Measurements from ENCODE around the gene HNRNPCL1.
"Not testable (repeated sequence)": the region's sequence is repeated elsewhere in the genome, so short reads cannot be mapped to it uniquely, and the experiment has no call there.

HNRNPCL1 gene

GRCh38 chr1:12848620-12849019, at the start of gene HNRNPCL1:
TSS of gene HNRNPCL1 (minus strand) at chr1:12848720. CDS start at chr1:12848289, 431 bp downstream.
- DNase-seq (ENCODE audit: low read depth); in situ Hi-C loops (cut with HindIII; ENCODE audit: low sequenced_read_pairs); H3K4me3 ChIP-seq (ENCODE audit: low read depth, low read length): not testable (repeated sequence)

DNA sequence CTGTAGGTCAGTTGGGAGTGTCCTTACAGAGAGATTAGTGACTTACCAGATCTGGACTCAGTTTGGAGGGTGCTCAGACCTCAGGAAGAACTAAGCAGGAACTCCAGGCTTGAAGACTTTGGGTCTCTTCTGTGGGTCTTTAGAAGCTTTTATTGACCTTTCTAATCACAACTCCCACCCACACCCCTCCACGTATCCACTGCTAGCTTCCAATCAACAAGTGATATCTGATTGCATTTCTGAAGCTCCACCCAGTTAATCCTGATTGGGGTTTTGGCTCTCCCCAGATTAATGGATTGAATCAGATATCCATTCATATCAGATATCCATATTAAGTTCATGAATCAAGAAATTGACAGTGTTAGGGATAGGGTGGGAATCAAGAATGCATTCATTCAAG, 49.6 kb upstream of the HNRNPCL1 start, which contains the start of gene PRAMEF10:
PRAMEF10 (minus strand) TSS at position 101 of the 400 bp plus-strand sequence. CDS start 2,423 bp downstream, outside the sequence.
- DNase-seq (ENCODE audit: low read depth); in situ Hi-C loops (cut with HindIII; ENCODE audit: low sequenced_read_pairs); H3K4me3 ChIP-seq (ENCODE audit: low read depth, low read length): not testable (repeated sequence)

GRCh38 chr1:12886101-12886500, 37.6 kb upstream of the HNRNPCL1 start, which contains the start of gene PRAMEF4:
TSS of gene PRAMEF4 (minus strand) at chr1:12886201. CDS start at chr1:12883394, 2,807 bp downstream.
- in situ Hi-C loops (cut with HindIII; ENCODE audit: low sequenced_read_pairs); DNase-seq (ENCODE audit: low read depth): not testable (repeated sequence)

GRCh38 chr1:12878453-12878852, 29.9 kb upstream of the HNRNPCL1 start:
- H3K4me3 ChIP-seq (ENCODE audit: low read depth, low read length); in situ Hi-C loops (cut with HindIII; ENCODE audit: low sequenced_read_pairs); DNase-seq (ENCODE audit: low read depth): not testable (repeated sequence)

More at GRCh38 chr1:12886101-12886500, 37.6 kb upstream of the HNRNPCL1 start, which contains the start of gene PRAMEF4:
- not testable (repeated sequence) for H3K4me3 ChIP-seq (ENCODE audit: low read depth, low read length)

DNA sequence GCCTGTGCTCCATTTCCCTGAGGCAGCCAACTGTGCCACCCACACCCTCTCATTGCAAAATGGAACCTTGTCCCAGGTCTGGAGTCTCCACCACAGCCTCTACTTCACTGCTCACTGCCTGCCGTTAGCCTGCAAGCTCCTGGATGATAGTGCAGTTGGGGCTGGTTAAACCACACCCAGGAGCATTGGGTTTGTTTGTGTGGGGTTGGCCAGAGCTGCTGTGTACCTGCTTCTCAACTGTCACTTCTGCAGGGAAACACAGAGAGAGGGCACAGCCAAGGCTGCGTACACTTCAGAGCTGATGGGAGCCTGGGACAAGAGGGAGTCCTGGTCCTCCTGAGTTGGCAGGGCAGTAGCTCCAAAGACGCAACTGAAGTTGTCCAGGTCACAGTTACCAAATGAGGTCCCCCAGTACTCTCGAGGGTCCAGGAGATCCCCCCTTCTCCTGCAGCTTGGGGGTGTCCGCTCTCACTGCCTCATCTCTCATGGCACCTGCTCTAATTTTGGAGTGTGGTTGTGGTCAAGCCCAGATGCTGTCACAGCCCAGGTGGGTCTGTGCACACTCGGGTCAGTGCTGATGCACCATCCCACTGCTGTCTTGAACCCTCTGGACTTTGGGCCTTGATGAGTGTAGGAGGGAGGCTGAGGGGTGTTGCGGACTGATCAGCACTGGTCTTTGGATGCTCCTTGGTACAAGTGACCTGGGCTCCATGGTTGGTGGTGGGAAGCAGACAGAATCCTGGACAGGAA, 14.8 kb upstream of the HNRNPCL1 start:
- DNase-seq (ENCODE audit: low read depth); H3K4me3 ChIP-seq (ENCODE audit: low read depth, low read length); in situ Hi-C loops (cut with HindIII; ENCODE audit: low sequenced_read_pairs): not testable (repeated sequence)

GRCh38 chr1:12856786-12857185, 8.3 kb upstream of the HNRNPCL1 start, which contains the start of gene PRAMEF2:
TSS of gene PRAMEF2 (plus strand) at chr1:12857086. CDS start at chr1:12859010, 1,924 bp downstream.
- DNase-seq (ENCODE audit: low read depth); H3K4me3 ChIP-seq (ENCODE audit: low read depth, low read length); in situ Hi-C loops (cut with HindIII; ENCODE audit: low sequenced_read_pairs): not testable (repeated sequence)

DNA sequence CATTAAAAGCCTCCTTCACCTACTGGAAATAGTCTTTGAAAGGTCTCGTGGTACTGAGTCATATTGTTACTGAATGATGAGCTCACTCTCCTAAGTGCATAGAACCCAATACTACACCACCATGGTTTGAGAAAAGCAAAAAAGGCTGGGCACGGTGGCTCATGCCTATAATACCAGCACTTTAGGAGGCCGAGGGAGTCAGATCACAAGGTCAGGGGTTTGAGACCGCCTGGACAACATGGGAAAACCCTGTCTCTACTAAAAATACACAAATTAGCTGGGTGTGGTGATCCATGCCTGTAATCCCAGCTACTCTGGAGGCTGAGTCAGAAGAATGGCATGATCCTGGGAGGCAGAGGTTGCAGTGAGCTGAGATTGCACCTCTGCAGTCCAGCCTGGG, 3.3 kb upstream of the HNRNPCL1 start:
- TF ChIP-seq, protein P1, sequence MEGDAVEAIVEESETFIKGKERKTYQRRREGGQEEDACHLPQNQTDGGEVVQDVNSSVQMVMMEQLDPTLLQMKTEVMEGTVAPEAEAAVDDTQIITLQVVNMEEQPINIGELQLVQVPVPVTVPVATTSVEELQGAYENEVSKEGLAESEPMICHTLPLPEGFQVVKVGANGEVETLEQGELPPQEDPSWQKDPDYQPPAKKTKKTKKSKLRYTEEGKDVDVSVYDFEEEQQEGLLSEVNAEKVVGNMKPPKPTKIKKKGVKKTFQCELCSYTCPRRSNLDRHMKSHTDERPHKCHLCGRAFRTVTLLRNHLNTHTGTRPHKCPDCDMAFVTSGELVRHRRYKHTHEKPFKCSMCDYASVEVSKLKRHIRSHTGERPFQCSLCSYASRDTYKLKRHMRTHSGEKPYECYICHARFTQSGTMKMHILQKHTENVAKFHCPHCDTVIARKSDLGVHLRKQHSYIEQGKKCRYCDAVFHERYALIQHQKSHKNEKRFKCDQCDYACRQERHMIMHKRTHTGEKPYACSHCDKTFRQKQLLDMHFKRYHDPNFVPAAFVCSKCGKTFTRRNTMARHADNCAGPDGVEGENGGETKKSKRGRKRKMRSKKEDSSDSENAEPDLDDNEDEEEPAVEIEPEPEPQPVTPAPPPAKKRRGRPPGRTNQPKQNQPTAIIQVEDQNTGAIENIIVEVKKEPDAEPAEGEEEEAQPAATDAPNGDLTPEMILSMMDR (IDR thresholded peaks at IDR 0.05; ENCODE audit: low read depth, low read length, missing control alignments), result no peak
- no peak for DNase-seq (ENCODE audit: low read depth)
- in situ Hi-C loops (cut with HindIII; ENCODE audit: low sequenced_read_pairs), result no loop called here
- no peak overlapping the region for H3K4me3 ChIP-seq (ENCODE audit: low read depth, low read length)

DNA sequence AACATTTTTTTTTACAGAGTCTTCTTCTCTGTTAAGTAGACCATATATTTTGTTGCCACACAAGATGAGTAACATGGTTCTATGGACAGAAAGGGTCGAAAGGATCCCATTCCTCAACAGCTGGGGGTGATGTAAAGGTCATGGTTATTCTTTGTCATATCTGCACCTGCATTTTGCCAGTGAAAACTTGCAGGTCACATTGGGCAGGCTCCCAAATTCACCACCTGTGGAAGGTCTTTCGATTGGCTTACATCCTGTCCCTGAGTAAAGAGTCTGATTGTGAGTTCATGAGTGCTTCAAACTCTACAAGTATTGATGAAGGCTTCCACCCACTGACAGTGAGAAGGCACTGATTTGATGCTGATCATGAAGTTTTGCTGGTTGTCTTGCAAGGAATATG, 15.3 kb downstream of the HNRNPCL1 start:
- in situ Hi-C loops (cut with HindIII; ENCODE audit: low sequenced_read_pairs); H3K4me3 ChIP-seq (ENCODE audit: low read depth, low read length); DNase-seq (ENCODE audit: low read depth): not testable (repeated sequence)

DNA sequence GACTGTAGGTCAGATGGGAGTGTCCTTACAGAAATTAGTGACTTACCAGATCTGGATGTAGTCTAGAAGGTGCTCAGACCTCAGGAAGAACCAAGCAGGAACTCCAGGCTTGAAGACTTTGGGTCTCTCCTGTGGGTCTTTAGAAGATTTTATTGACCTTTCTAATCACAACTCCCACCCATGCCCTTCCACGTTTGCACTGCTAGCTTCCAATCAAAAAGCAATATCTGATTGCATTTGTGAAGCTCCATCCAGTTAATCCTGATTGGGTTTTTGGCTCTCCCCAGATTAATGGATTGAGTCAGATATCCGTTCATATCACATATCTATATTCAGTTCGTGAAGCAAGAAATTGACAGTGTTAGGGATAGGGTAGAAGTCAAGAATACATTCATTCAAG, 17.2 kb downstream of the HNRNPCL1 start, which contains the start of gene PRAMEF11:
PRAMEF11 (minus strand) TSS at position 101 of the 400 bp plus-strand sequence. CDS start 2,621 bp downstream, outside the sequence.
- in situ Hi-C loops (cut with HindIII; ENCODE audit: low sequenced_read_pairs); H3K4me3 ChIP-seq (ENCODE audit: low read depth, low read length); DNase-seq (ENCODE audit: low read depth): not testable (repeated sequence)

GRCh38 chr1:12819061-12819460, 29.5 kb downstream of the HNRNPCL1 start:
- H3K4me3 ChIP-seq (ENCODE audit: low read depth, low read length); in situ Hi-C loops (cut with HindIII; ENCODE audit: low sequenced_read_pairs); DNase-seq (ENCODE audit: low read depth): not testable (repeated sequence)

- in situ Hi-C loops (cut with HindIII; ENCODE audit: low sequenced_read_pairs), result no loop called here
- DNase-seq (ENCODE audit: low read depth), result no peak
- no peak overlapping the region for H3K4me3 ChIP-seq (ENCODE audit: low read depth, low read length)
- TF ChIP-seq, protein P1 (IDR thresholded peaks at IDR 0.05; ENCODE audit: low read depth, low read length, missing control alignments), result no peak
These were observed 37.1 kb downstream of the HNRNPCL1 start for GRCh38 chr1:12811409-12811784.
